Vagina (tissue), 2 donors: ENCODE measurements around the gene ATP5MG.

Experiments
- POLR2A ChIP-seq, 2 donors: fragments of 450-650 bp; IDR thresholded peaks; one replicate each; pipeline ENCODE4 v1.6.1; 2017; ENCODE audit warnings: antibody characterized with exemption in 2 of 2, mild to moderate bottlenecking in 2 of 2, moderate library complexity in 2 of 2
- TF ChIP-seq, protein P1 (sequence below), 3 experiments: fragments of 450-650 bp in 2 of 3; fragments of 200-600 bp in 1 of 3; sonication (generic) in 1 of 3; IDR thresholded peaks; one replicate each; pipeline ENCODE4 v1.5.1; 2017 to 2019; ENCODE audit warnings: antibody characterized with exemption in 3 of 3, mild to moderate bottlenecking in 2 of 3, moderate library complexity in 2 of 3

DNA sequence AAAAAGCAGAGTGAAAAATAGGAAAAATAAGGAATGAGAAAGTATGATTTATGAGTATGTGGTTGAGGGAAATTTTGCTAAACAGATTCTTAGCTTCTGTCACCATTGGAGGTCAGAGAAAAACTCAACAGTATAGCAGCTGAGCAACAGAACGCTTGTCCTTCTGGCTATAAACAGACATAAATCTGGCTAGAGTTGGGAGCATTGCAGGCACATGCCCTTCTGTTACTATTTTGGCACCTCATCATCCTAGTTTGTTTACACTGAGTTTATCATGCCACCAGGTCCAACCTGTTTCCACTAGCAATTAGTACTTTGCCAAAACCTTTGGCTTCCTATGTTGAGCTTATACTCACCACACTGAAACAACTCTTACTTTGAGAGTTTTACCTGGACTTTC is 35.1 kb upstream of the ATP5MG start:
- TF ChIP-seq, protein P1, sequence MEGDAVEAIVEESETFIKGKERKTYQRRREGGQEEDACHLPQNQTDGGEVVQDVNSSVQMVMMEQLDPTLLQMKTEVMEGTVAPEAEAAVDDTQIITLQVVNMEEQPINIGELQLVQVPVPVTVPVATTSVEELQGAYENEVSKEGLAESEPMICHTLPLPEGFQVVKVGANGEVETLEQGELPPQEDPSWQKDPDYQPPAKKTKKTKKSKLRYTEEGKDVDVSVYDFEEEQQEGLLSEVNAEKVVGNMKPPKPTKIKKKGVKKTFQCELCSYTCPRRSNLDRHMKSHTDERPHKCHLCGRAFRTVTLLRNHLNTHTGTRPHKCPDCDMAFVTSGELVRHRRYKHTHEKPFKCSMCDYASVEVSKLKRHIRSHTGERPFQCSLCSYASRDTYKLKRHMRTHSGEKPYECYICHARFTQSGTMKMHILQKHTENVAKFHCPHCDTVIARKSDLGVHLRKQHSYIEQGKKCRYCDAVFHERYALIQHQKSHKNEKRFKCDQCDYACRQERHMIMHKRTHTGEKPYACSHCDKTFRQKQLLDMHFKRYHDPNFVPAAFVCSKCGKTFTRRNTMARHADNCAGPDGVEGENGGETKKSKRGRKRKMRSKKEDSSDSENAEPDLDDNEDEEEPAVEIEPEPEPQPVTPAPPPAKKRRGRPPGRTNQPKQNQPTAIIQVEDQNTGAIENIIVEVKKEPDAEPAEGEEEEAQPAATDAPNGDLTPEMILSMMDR (IDR thresholded peaks at IDR 0.05), result no peak
- TF ChIP-seq POLR2A (IDR thresholded peaks at IDR 0.05), result no peak
